Breast epithelium (tissue), 4 donors: ENCODE results near the gene PCGF5. TPM values are rescaled to one million over a fixed set of nuclear protein-coding genes. Genes with fewer than 3 reads are reported as not detected.
"Not testable (repeated sequence)": the region's sequence is repeated elsewhere in the genome, so short reads cannot be mapped to it uniquely, and the experiment has no call there.

Source experiments
- DNase-seq, 2 donors: peaks; one replicate each; pipeline ENCODE4 v3.0.0-alpha.2; 2019; ENCODE audit warnings: low spot score in 2 of 2
- H3K27ac ChIP-seq, 2 donors: fragments of 200-600 bp; sonication (generic) in 1 of 2; one replicate each; pipeline ENCODE4 v1.5.1; 2016 to 2019; ENCODE audit warnings: mild to moderate bottlenecking in 1 of 2
- H3K27me3 ChIP-seq, 2 donors: fragments of 200-600 bp; sonication (generic) in 1 of 2; one replicate each; pipeline versions ENCODE4 v1.5.1 to v1.6.0; 2017 to 2019; ENCODE audit warnings: control low read depth in 1 of 2, mild to moderate bottlenecking in 1 of 2
- H3K36me3 ChIP-seq: fragments of 200-600 bp; one replicate; pipeline ENCODE4 v1.5.1; 2019
- H3K4me1 ChIP-seq, 2 donors: fragments of 200-600 bp; sonication (generic); one replicate each; pipeline ENCODE4 v1.5.1; 2016 to 2019; ENCODE audit warnings: control low read depth in 1 of 2
- H3K4me3 ChIP-seq, 3 donors: fragments of 200-600 bp; sonication (generic); 1 replicate in 2 of 3; 2 replicates in 1 of 3; pipeline ENCODE4 v1.5.1; 2016 to 2019; ENCODE audit warnings: mild to moderate bottlenecking in 3 of 3, moderate library complexity in 2 of 3
- H3K9me3 ChIP-seq, 2 donors: fragments of 200-600 bp; sonication (generic) in 1 of 2; one replicate each; pipeline ENCODE4 v1.5.1; 2016 to 2019; ENCODE audit warnings: control low read depth in 1 of 2
- CTCF ChIP-seq, 3 donors: fragments of 450-650 bp; IDR thresholded peaks; one replicate each; pipeline ENCODE4 v1.5.1; 2016 to 2017; ENCODE audit warnings: antibody characterized with exemption in 3 of 3, mild to moderate bottlenecking in 3 of 3, moderate library complexity in 3 of 3
- POLR2A ChIP-seq: fragments of 450-650 bp; IDR thresholded peaks from one replicate; pipeline ENCODE4 v1.6.1; 2016; ENCODE audit warnings: antibody characterized with exemption, mild to moderate bottlenecking, moderate library complexity
- POLR2AphosphoS5 ChIP-seq, 3 donors: sonication (generic); formaldehyde crosslinking; IDR thresholded peaks; one replicate each; pipeline ENCODE4 v1.6.1; 2017; ENCODE audit warnings: antibody characterized with exemption in 3 of 3
- intact Hi-C: fragments of 100-400 bp; cut with DNase I; formaldehyde crosslinking; loops from one replicate; pipeline ENCODE4 v1.15.1; 2023; ENCODE audit warnings: low total_unique reads
- total RNA-seq, 3 donors: library from RNA; depleted of rRNA; stranded (reverse); fragments of >200 nt; gene quantifications; one replicate each; pipeline ENCODE4 v1.1.0, GENCODE V29; 2016

Gene PCGF5
- 10 to 100 TPM; 36.5 to 66.9 (median 39.3) TPM for total RNA-seq

GRCh38 chr10:91220194-91220953 lies at the start of gene PCGF5:
TSS of gene PCGF5 (plus strand) at chr10:91220663. CDS start at chr10:91222872, 2,209 bp downstream.
- H3K4me1 ChIP-seq = no peaks in the 10 kb centered on the region
- intact Hi-C loops = no loop called here

GRCh38 chr10:91171485-91171884 lies 49.0 kb upstream of the PCGF5 start:
- TF ChIP-seq CTCF (IDR thresholded peaks at IDR 0.05) = no peak
- no peak for TF ChIP-seq POLR2AphosphoS5 (IDR thresholded peaks at IDR 0.05)
- TF ChIP-seq POLR2A = no peak
- no peak overlapping the region for H3K27ac ChIP-seq
- H3K9me3 ChIP-seq = no peaks in the 10 kb centered on the region
- intact Hi-C loops = no loop called here
- DNase-seq = no peak
- no peaks in the 10 kb centered on the region for H3K4me1 ChIP-seq
- no peaks in the 10 kb centered on the region for H3K27me3 ChIP-seq
- H3K4me3 ChIP-seq = no peak overlapping the region
- H3K36me3 ChIP-seq = no peaks in the 10 kb centered on the region

More at GRCh38 chr10:91220194-91220953, at the start of gene PCGF5:
- Histone ChIP-seq H3K9me3 (no peaks in the 10 kb centered on the region), H3K36me3 (no peaks in the 10 kb centered on the region), H3K27me3 (no peaks in the 10 kb centered on the region), H3K27ac (peak within 1 kb of the TSS; percentile 91 to 94), H3K4me3 (peak within 1 kb of the TSS; percentile 88 to 97 (median 96))
- TF ChIP-seq POLR2A (no peak), CTCF (IDR thresholded peaks at IDR 0.05) (peak in 1 of 3 donors; percentile 44), POLR2AphosphoS5 (IDR thresholded peaks at IDR 0.05) (peak; percentile 1 to 29 (median 6))
- peak; percentile 88 to 89 for DNase-seq

GRCh38 chr10:91172348-91172747 lies 48.1 kb upstream of the PCGF5 start:
- Histone ChIP-seq H3K9me3 (peaks cover 0 to under 1% of the 10 kb centered on the region in 2 donors), H3K36me3 (no peaks in the 10 kb centered on the region), H3K27me3 (no peaks in the 10 kb centered on the region), H3K4me3 (no peak overlapping the region), H3K27ac (no peak overlapping the region), H3K4me1 (no peaks in the 10 kb centered on the region)
- TF ChIP-seq CTCF (IDR thresholded peaks at IDR 0.05) = no peak
- no peak for TF ChIP-seq POLR2AphosphoS5 (IDR thresholded peaks at IDR 0.05)
- TF ChIP-seq POLR2A = no peak
- intact Hi-C loops = no loop called here
- no peak for DNase-seq

- no peak for TF ChIP-seq CTCF (IDR thresholded peaks at IDR 0.05)
- no peak for TF ChIP-seq POLR2A
- no peak for TF ChIP-seq POLR2AphosphoS5 (IDR thresholded peaks at IDR 0.05)
- no peaks in the 10 kb centered on the region for H3K36me3 ChIP-seq
These were observed 35.1 kb upstream of the PCGF5 start for GRCh38 chr10:91185239-91185875.

GRCh38 chr10:91187156-91187555 lies 33.3 kb upstream of the PCGF5 start:
- Histone ChIP-seq H3K4me3 (no peak overlapping the region), H3K9me3 (no peaks in the 10 kb centered on the region), H3K4me1 (no peaks in the 10 kb centered on the region), H3K36me3 (no peaks in the 10 kb centered on the region), H3K27ac (no peak overlapping the region), H3K27me3 (no peaks in the 10 kb centered on the region)
- intact Hi-C loops = no loop called here
- no peak for DNase-seq
- TF ChIP-seq POLR2A (no peak), POLR2AphosphoS5 (IDR thresholded peaks at IDR 0.05) (no peak), CTCF (IDR thresholded peaks at IDR 0.05) (no peak)

More at GRCh38 chr10:91185239-91185875, 35.1 kb upstream of the PCGF5 start:
- Histone ChIP-seq H3K27me3 (no peaks in the 10 kb centered on the region), H3K9me3 (no peaks in the 10 kb centered on the region), H3K27ac (no peak overlapping the region), H3K4me1 (no peaks in the 10 kb centered on the region), H3K4me3 (no peak overlapping the region)
- no peak for DNase-seq
- intact Hi-C loops = no loop called here

- DNase-seq, H3K27ac ChIP-seq, intact Hi-C loops, H3K4me1 ChIP-seq, H3K36me3 ChIP-seq, H3K4me3 ChIP-seq, H3K27me3 ChIP-seq, H3K9me3 ChIP-seq: not testable (repeated sequence)
These were observed 32.5 kb upstream of the PCGF5 start for GRCh38 chr10:91188010-91188409.
